Measurements from ENCODE around the gene PTGES3L. TPM values are rescaled to one million over a fixed set of nuclear protein-coding genes. Genes with fewer than 3 reads are reported as not detected.

PTGES3L gene
- total and polyA plus RNA-seq, 2 of the 13 experiments (the other 11 are each of a cell fraction or from before 2014, with no cell fraction given): 1.2 to 2.9 TPM

DNA sequence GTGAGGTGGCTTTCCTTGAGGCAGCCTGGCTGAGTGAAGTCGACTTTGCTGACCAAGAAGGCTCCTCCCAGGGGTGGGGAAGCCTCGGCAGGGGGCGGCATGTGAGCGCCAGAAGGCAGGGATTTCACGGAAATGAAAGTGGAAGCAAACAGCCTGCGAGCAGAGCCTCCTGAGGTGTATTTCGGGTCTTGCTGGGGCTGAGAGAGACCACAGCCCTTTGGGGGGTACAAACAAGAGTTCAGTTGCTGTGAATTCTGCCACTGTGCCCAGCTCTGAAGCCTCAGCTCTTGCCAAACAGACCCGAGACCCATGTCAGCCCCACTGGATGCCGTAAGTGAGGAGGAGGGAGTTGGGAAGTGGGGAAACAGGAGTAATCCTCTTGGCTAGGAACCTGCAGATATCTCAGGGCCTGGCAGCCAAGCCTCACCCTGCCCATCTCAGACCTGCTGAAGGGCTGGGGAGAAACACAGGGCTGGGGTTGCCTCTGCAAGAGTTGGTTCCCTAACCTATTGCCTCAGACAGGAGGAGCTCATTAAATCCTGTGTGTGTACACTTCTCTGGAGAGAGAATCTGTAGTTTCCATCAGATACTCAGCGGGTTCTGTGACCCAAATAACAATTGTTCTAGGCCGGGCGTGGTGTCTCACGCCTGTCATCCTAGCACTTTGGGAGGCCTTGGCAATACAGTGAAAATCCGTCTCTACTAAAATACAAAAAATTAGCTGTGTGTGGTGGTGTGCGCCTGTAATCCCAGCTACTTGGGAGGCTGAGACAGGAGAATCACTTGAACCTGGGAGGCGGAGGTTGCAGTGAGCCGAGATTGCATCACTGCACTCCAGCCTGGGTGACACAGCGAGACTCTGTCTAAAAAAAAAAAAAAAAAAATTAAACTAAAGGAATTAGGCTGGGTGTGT, 27.0 kb upstream of the PTGES3L start, which contains the start of gene IFI35 (continued):
- peak; percentile 45; the same call in 1 of the 2 replicates for TF ChIP-seq ZNF350 (CRISPR knock-in tag; IDR thresholded peaks at IDR 0.05; ENCODE audit: borderline replicate concordance, low read depth)
- TF ChIP-seq ZFP36L2 (CRISPR knock-in tag; IDR thresholded peaks at IDR 0.05): no peak
- no peak for TF ChIP-seq SIN3B (IDR thresholded peaks at IDR 0.05; ENCODE audit: low read length)
- TF ChIP-seq ZNF563 (CRISPR knock-in tag; IDR thresholded peaks at IDR 0.05): 0 out of 2 replicates have a peak, but pooled peaks have one; percentile 30
- TF ChIP-seq, protein P1, sequence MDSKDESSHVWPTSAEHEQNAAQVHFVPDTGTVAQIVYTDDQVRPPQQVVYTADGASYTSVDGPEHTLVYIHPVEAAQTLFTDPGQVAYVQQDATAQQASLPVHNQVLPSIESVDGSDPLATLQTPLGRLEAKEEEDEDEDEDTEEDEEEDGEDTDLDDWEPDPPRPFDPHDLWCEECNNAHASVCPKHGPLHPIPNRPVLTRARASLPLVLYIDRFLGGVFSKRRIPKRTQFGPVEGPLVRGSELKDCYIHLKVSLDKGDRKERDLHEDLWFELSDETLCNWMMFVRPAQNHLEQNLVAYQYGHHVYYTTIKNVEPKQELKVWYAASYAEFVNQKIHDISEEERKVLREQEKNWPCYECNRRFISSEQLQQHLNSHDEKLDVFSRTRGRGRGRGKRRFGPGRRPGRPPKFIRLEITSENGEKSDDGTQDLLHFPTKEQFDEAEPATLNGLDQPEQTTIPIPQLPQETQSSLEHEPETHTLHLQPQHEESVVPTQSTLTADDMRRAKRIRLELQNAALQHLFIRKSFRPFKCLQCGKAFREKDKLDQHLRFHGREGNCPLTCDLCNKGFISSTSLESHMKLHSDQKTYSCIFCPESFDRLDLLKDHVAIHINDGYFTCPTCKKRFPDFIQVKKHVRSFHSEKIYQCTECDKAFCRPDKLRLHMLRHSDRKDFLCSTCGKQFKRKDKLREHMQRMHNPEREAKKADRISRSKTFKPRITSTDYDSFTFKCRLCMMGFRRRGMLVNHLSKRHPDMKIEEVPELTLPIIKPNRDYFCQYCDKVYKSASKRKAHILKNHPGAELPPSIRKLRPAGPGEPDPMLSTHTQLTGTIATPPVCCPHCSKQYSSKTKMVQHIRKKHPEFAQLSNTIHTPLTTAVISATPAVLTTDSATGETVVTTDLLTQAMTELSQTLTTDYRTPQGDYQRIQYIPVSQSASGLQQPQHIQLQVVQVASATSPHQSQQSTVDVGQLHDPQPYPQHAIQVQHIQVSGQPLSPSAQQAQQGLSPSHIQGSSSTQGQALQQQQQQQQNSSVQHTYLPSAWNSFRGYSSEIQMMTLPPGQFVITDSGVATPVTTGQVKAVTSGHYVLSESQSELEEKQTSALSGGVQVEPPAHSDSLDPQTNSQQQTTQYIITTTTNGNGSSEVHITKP (CRISPR knock-in tag; IDR thresholded peaks at IDR 0.05; ENCODE audit: low read depth): 0 out of 2 replicates have a peak, but pooled peaks have one; percentile 36
- TF ChIP-seq, protein P2, sequence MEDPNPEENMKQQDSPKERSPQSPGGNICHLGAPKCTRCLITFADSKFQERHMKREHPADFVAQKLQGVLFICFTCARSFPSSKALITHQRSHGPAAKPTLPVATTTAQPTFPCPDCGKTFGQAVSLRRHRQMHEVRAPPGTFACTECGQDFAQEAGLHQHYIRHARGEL (CRISPR knock-in tag; IDR thresholded peaks at IDR 0.05): no peak
- no peak for TF ChIP-seq ZNF7 (CRISPR knock-in tag; IDR thresholded peaks at IDR 0.05)
- no peak for TF ChIP-seq NFKBIZ (CRISPR knock-in tag; IDR thresholded peaks at IDR 0.05)
- TF ChIP-seq TAF15 (IDR thresholded peaks at IDR 0.05; ENCODE audit: low read depth, low read length, poor library complexity, severe bottlenecking): no peak
- TF ChIP-seq, protein P3, sequence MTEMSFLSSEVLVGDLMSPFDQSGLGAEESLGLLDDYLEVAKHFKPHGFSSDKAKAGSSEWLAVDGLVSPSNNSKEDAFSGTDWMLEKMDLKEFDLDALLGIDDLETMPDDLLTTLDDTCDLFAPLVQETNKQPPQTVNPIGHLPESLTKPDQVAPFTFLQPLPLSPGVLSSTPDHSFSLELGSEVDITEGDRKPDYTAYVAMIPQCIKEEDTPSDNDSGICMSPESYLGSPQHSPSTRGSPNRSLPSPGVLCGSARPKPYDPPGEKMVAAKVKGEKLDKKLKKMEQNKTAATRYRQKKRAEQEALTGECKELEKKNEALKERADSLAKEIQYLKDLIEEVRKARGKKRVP (CRISPR knock-in tag; IDR thresholded peaks at IDR 0.05): peak in 1 of 2 experiments; percentile 79; a peak in 1 of 4 replicates
- TF ChIP-seq TCF7 (IDR thresholded peaks at IDR 0.05; ENCODE audit: low read depth): no peak
- TF ChIP-seq EED (CRISPR knock-in tag; IDR thresholded peaks at IDR 0.05): no peak
- TF ChIP-seq PCBP1 (IDR thresholded peaks at IDR 0.05; ENCODE audit: borderline replicate concordance, low read depth, low read length): 0 out of 2 replicates have a peak, but pooled peaks have one; percentile 43
- 0 out of 2 replicates have a peak, but pooled peaks have one; percentile 14 for TF ChIP-seq BHLHE40 (IDR thresholded peaks at IDR 0.05; ENCODE audit: low read length)
- TF ChIP-seq TBL1XR1 (IDR thresholded peaks at IDR 0.05; ENCODE audit: borderline replicate concordance, low read length, partially characterized antibody): no peak
- TF ChIP-seq, protein P4, sequence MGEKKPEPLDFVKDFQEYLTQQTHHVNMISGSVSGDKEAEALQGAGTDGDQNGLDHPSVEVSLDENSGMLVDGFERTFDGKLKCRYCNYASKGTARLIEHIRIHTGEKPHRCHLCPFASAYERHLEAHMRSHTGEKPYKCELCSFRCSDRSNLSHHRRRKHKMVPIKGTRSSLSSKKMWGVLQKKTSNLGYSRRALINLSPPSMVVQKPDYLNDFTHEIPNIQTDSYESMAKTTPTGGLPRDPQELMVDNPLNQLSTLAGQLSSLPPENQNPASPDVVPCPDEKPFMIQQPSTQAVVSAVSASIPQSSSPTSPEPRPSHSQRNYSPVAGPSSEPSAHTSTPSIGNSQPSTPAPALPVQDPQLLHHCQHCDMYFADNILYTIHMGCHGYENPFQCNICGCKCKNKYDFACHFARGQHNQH (CRISPR knock-in tag; IDR thresholded peaks at IDR 0.05): peak; percentile 70; the same call in 1 of the 2 replicates
- TF ChIP-seq SATB2 (CRISPR knock-in tag; IDR thresholded peaks at IDR 0.05): no peak
- no peak for TF ChIP-seq HNRNPH1 (optimal IDR thresholded peaks at IDR 0.05; ENCODE audit: low read depth, low read length)
- TF ChIP-seq FOXK2 (IDR thresholded peaks at IDR 0.05): no peak
- no peak for TF ChIP-seq NFE2 (CRISPR knock-in tag; IDR thresholded peaks at IDR 0.05)
- TF ChIP-seq RBFOX2 (IDR thresholded peaks at IDR 0.05; ENCODE audit: low read depth, low read length): no peak
- TF ChIP-seq, protein P5, sequence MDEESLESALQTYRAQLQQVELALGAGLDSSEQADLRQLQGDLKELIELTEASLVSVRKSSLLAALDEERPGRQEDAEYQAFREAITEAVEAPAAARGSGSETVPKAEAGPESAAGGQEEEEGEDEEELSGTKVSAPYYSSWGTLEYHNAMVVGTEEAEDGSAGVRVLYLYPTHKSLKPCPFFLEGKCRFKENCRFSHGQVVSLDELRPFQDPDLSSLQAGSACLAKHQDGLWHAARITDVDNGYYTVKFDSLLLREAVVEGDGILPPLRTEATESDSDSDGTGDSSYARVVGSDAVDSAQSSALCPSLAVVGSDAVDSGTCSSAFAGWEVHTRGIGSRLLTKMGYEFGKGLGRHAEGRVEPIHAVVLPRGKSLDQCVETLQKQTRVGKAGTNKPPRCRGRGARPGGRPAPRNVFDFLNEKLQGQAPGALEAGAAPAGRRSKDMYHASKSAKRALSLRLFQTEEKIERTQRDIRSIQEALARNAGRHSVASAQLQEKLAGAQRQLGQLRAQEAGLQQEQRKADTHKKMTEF (CRISPR knock-in tag; IDR thresholded peaks at IDR 0.05): peak; percentile 68

Data from HepG2 (cell line).